HEK293 (cell line): ENCODE data around the gene VDR.

Source experiments
- CTCF ChIA-PET: fragments of 350-600 bp; formaldehyde crosslinking; extraction: SDS; loops from one replicate; lab custom pipeline; 2021; ENCODE audit warnings: antibody characterized with exemption; lab: Yijun Ruan, JAX
- POLR2A ChIA-PET: fragments of 300-600 bp; formaldehyde crosslinking; extraction: SDS; loops from one replicate; lab custom pipeline; 2020; ENCODE audit warnings: antibody characterized with exemption, inconsistent platforms; lab: Yijun Ruan, JAX
- H3K27ac ChIP-seq: fragments of 200-500 bp; sonication (Bioruptor generic); 2 replicates; pipeline ENCODE4 v1.5.1; 2014; ENCODE audit warnings: low read depth, low read length, control low read depth, inconsistent platforms; ENCODE audit errors: extremely low read depth
- H3K36me3 ChIP-seq, 2 experiments: fragments of 200-500 bp in 1 of 2; sonication (Bioruptor generic) in 1 of 2; 1 replicate in 1 of 2; 2 replicates in 1 of 2; pipeline ENCODE4 v1.5.1; 2014 to 2017; ENCODE audit warnings: inconsistent platforms in 2 of 2, low read length in 2 of 2; ENCODE audit not compliant: control insufficient read depth in 2 of 2, insufficient read depth in 1 of 2
- H3K4me1 ChIP-seq: fragments of 200-500 bp; sonication (Bioruptor generic); 2 replicates; pipeline ENCODE4 v1.5.1; 2014; ENCODE audit warnings: mild to moderate bottlenecking, low read length, inconsistent platforms; ENCODE audit not compliant: control insufficient read depth, insufficient read depth
- H3K4me3 ChIP-seq: 2 replicates; pipeline ENCODE4 v1.5.1; 2011; ENCODE audit warnings: low read depth, mild to moderate bottlenecking, control low read depth, low read length, moderate library complexity
- H3K9me3 ChIP-seq: fragments of 200-500 bp; sonication (Bioruptor generic); 2 replicates; pipeline ENCODE4 v1.5.1; 2014; ENCODE audit warnings: low read depth, low read length, inconsistent platforms; ENCODE audit not compliant: control insufficient read depth, insufficient read depth
- GLI4 ChIP-seq: fragments of 450-650 bp; formaldehyde crosslinking; IDR thresholded peaks from 2 replicates; pipeline ENCODE4 v1.5.1; 2016; ENCODE audit warnings: missing biosample characterization, missing genetic modification characterization
- GLIS2 ChIP-seq: fragments of 450-650 bp; formaldehyde crosslinking; IDR thresholded peaks from 2 replicates; pipeline ENCODE4 v1.5.1; 2016; ENCODE audit warnings: missing biosample characterization, missing genetic modification characterization
- KLF1 ChIP-seq: fragments of 450-650 bp; formaldehyde crosslinking; IDR thresholded peaks from 2 replicates; pipeline ENCODE4 v1.5.1; 2016; ENCODE audit warnings: missing biosample characterization, missing genetic modification characterization
- KLF7 ChIP-seq: fragments of 450-650 bp; formaldehyde crosslinking; IDR thresholded peaks from 2 replicates; pipeline ENCODE4 v1.5.1; 2016; ENCODE audit warnings: missing biosample characterization, missing genetic modification characterization, borderline replicate concordance
- SCRT1 ChIP-seq: fragments of 450-650 bp; formaldehyde crosslinking; IDR thresholded peaks from 2 replicates; pipeline ENCODE4 v1.5.1; 2016; ENCODE audit warnings: missing biosample characterization, missing genetic modification characterization, borderline replicate concordance
- ZBTB20 ChIP-seq: fragments of 450-650 bp; formaldehyde crosslinking; IDR thresholded peaks from 2 replicates; pipeline ENCODE4 v1.5.1; 2016; ENCODE audit warnings: missing biosample characterization, missing genetic modification characterization
- ZFHX2 ChIP-seq: fragments of 450-650 bp; formaldehyde crosslinking; conservative IDR thresholded peaks from 2 replicates; pipeline ENCODE4 v1.5.1; 2016; ENCODE audit warnings: missing biosample characterization, missing genetic modification characterization
- ZFP41 ChIP-seq: fragments of 450-650 bp; formaldehyde crosslinking; IDR thresholded peaks from 2 replicates; pipeline ENCODE4 v1.5.1; 2016; ENCODE audit warnings: missing biosample characterization, missing genetic modification characterization, borderline replicate concordance
- ZIC2 ChIP-seq: fragments of 450-650 bp; formaldehyde crosslinking; IDR thresholded peaks from 2 replicates; pipeline ENCODE4 v1.5.1; 2016; ENCODE audit warnings: missing biosample characterization, missing genetic modification characterization
- ZNF175 ChIP-seq: fragments of 450-650 bp; formaldehyde crosslinking; IDR thresholded peaks from 2 replicates; pipeline ENCODE4 v1.5.1; 2016; ENCODE audit warnings: missing biosample characterization, missing genetic modification characterization
- ZNF2 ChIP-seq: fragments of 450-650 bp; formaldehyde crosslinking; IDR thresholded peaks from 2 replicates; pipeline ENCODE4 v1.5.1; 2016; ENCODE audit warnings: missing biosample characterization, missing genetic modification characterization
- ZNF48 ChIP-seq: fragments of 450-650 bp; formaldehyde crosslinking; IDR thresholded peaks from 2 replicates; pipeline ENCODE4 v1.5.1; 2016; ENCODE audit warnings: missing biosample characterization, missing genetic modification characterization
- ZNF558 ChIP-seq: fragments of 450-650 bp; formaldehyde crosslinking; IDR thresholded peaks from 2 replicates; pipeline ENCODE4 v1.5.1; 2016; ENCODE audit warnings: missing biosample characterization, missing genetic modification characterization
- ZNF600 ChIP-seq: fragments of 450-650 bp; formaldehyde crosslinking; IDR thresholded peaks from 2 replicates; pipeline ENCODE4 v1.5.1; 2016; ENCODE audit warnings: missing biosample characterization, missing genetic modification characterization
- ZNF623 ChIP-seq: fragments of 450-650 bp; formaldehyde crosslinking; IDR thresholded peaks from 2 replicates; pipeline ENCODE4 v1.5.1; 2016; ENCODE audit warnings: missing biosample characterization, missing genetic modification characterization
- TF ChIP-seq, protein P1 (sequence below): sonication (generic); formaldehyde crosslinking; IDR thresholded peaks from 2 replicates; pipeline ENCODE4 v1.8.1; 2022; ENCODE audit warnings: mild to moderate bottlenecking, moderate library complexity, missing genetic modification reagents
- TF ChIP-seq, protein P2 (sequence below): fragments of 450-650 bp; formaldehyde crosslinking; IDR thresholded peaks from 2 replicates; pipeline ENCODE4 v1.5.1; 2016; ENCODE audit warnings: missing biosample characterization, missing genetic modification characterization
- TF ChIP-seq, protein P3 (sequence below): fragments of 450-650 bp; formaldehyde crosslinking; IDR thresholded peaks from 2 replicates; pipeline ENCODE4 v1.5.1; 2016; ENCODE audit warnings: missing biosample characterization, missing genetic modification characterization
- TF ChIP-seq, protein P4 (sequence below): fragments of 450-650 bp; formaldehyde crosslinking; IDR thresholded peaks from 2 replicates; pipeline ENCODE4 v1.5.1; 2016; ENCODE audit warnings: missing biosample characterization, missing genetic modification characterization
- TF ChIP-seq, protein P5 (sequence below): fragments of 450-650 bp; IDR thresholded peaks from 2 replicates; pipeline ENCODE4 v1.5.1; 2018; ENCODE audit warnings: missing biosample characterization, mild to moderate bottlenecking, missing genetic modification characterization
- TF ChIP-seq, protein P6 (sequence below): fragments of 450-650 bp; formaldehyde crosslinking; IDR thresholded peaks from 2 replicates; pipeline ENCODE4 v1.5.1; 2016; ENCODE audit warnings: missing biosample characterization, missing genetic modification characterization

Gene VDR

DNA sequence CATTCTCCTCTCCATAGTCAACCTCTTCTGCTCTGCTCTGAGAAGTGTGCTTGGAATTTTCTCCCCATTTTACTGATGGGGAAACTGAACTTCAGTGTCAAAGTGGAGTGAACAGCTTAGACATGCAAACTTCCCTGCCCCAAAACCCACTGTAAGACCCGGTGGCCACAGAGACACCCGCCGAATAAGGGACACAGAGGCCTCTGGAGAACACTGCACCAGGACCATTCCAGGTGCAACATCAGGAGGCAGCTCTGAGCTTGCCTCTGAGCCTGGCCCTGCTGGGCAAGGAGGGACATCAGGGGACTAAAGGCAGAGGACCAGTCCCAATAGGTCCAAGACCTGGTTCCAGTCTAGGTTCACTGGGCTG, 86.8 kb downstream of the VDR start:
- peaks cover 10% of the 10 kb centered on the region for H3K4me1 ChIP-seq
- TF ChIP-seq GLI4 (tag by site-specific recombination) (no peak), ZBTB20 (tag by site-specific recombination) (no peak), ZFHX2 (tag by site-specific recombination) (no peak), ZNF2 (tag by site-specific recombination) (no peak), SCRT1 (tag by site-specific recombination) (no peak), KLF7 (tag by site-specific recombination) (no peak), ZNF175 (tag by site-specific recombination) (no peak), ZNF48 (no peak), GLIS2 (tag by site-specific recombination) (no peak), KLF1 (tag by site-specific recombination) (no peak)
- TF ChIP-seq, protein P1, sequence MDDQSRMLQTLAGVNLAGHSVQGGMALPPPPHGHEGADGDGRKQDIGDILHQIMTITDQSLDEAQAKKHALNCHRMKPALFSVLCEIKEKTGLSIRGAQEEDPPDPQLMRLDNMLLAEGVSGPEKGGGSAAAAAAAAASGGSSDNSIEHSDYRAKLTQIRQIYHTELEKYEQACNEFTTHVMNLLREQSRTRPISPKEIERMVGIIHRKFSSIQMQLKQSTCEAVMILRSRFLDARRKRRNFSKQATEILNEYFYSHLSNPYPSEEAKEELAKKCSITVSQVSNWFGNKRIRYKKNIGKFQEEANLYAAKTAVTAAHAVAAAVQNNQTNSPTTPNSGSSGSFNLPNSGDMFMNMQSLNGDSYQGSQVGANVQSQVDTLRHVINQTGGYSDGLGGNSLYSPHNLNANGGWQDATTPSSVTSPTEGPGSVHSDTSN (CRISPR knock-in tag): no peak
- TF ChIP-seq, protein P2, sequence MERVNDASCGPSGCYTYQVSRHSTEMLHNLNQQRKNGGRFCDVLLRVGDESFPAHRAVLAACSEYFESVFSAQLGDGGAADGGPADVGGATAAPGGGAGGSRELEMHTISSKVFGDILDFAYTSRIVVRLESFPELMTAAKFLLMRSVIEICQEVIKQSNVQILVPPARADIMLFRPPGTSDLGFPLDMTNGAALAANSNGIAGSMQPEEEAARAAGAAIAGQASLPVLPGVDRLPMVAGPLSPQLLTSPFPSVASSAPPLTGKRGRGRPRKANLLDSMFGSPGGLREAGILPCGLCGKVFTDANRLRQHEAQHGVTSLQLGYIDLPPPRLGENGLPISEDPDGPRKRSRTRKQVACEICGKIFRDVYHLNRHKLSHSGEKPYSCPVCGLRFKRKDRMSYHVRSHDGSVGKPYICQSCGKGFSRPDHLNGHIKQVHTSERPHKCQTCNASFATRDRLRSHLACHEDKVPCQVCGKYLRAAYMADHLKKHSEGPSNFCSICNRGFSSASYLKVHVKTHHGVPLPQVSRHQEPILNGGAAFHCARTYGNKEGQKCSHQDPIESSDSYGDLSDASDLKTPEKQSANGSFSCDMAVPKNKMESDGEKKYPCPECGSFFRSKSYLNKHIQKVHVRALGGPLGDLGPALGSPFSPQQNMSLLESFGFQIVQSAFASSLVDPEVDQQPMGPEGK (tag by site-specific recombination): no peak
- TF ChIP-seq, protein P3, sequence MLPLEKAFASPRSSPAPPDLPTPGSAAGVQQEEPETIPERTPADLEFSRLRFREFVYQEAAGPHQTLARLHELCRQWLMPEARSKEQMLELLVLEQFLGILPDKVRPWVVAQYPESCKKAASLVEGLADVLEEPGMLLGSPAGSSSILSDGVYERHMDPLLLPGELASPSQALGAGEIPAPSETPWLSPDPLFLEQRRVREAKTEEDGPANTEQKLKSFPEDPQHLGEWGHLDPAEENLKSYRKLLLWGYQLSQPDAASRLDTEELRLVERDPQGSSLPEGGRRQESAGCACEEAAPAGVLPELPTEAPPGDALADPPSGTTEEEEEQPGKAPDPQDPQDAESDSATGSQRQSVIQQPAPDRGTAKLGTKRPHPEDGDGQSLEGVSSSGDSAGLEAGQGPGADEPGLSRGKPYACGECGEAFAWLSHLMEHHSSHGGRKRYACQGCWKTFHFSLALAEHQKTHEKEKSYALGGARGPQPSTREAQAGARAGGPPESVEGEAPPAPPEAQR (tag by site-specific recombination): no peak
- TF ChIP-seq, protein P4, sequence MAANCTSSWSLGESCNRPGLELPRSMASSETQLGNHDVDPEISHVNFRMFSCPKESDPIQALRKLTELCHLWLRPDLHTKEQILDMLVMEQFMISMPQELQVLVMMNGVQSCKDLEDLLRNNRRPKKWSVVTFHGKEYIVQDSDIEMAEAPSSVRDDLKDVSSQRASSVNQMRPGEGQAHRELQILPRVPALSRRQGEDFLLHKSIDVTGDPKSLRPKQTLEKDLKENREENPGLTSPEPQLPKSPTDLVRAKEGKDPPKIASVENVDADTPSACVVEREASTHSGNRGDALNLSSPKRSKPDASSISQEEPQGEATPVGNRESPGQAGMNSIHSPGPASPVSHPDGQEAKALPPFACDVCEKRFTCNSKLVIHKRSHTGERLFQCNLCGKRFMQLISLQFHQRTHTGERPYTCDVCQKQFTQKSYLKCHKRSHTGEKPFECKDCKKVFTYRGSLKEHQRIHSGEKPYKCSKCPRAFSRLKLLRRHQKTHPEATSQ (tag by site-specific recombination): no peak
- TF ChIP-seq, protein P5, sequence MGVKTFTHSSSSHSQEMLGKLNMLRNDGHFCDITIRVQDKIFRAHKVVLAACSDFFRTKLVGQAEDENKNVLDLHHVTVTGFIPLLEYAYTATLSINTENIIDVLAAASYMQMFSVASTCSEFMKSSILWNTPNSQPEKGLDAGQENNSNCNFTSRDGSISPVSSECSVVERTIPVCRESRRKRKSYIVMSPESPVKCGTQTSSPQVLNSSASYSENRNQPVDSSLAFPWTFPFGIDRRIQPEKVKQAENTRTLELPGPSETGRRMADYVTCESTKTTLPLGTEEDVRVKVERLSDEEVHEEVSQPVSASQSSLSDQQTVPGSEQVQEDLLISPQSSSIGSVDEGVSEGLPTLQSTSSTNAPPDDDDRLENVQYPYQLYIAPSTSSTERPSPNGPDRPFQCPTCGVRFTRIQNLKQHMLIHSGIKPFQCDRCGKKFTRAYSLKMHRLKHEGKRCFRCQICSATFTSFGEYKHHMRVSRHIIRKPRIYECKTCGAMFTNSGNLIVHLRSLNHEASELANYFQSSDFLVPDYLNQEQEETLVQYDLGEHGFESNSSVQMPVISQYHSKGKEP (tag by site-specific recombination): no peak
- TF ChIP-seq, all 188 proteins: peak for 0
- Histone ChIP-seq H3K36me3 (peaks cover 0 to 7% of the 10 kb centered on the region in 2 experiments; a peak in 1 of 3 replicates), H3K27ac (no peak overlapping the region), H3K4me3 (no peak overlapping the region), H3K9me3 (no peaks in the 10 kb centered on the region)
- POLR2A ChIA-PET: interaction anchor here (1.2 to 2.6 kb wide), 4 partner anchors 10 to 112 kb away, joined by 3 to 15 read pairs (median 6); partner anchors contain the start of gene RPAP3
- CTCF ChIA-PET: interaction anchor here (0.7 to 7.3 kb wide), 11 partner anchors 8 to 102 kb away, joined by 3 to 91 read pairs (median 4); no protein-coding TSS in a partner anchor

- Histone ChIP-seq H3K27ac (peak overlapping the region; percentile 1; the same call in 1 of the 2 replicates), H3K36me3 (peaks cover 0 to 7% of the 10 kb centered on the region in 2 experiments; a peak in 1 of 3 replicates), H3K4me1 (peaks cover 12% of the 10 kb centered on the region), H3K9me3 (no peaks in the 10 kb centered on the region), H3K4me3 (no peak overlapping the region)
- TF ChIP-seq ZBTB20 (tag by site-specific recombination) (peak; percentile 90), GLIS2 (tag by site-specific recombination) (peak; percentile 46; the same call in 1 of the 2 replicates), ZNF558 (no peak), ZNF600 (peak; percentile 61; the same call in 1 of the 2 replicates), ZNF623 (no peak), ZFP41 (tag by site-specific recombination) (no peak), ZIC2 (tag by site-specific recombination) (peak; percentile 27; the same call in 1 of the 2 replicates)
- TF ChIP-seq, protein P6, sequence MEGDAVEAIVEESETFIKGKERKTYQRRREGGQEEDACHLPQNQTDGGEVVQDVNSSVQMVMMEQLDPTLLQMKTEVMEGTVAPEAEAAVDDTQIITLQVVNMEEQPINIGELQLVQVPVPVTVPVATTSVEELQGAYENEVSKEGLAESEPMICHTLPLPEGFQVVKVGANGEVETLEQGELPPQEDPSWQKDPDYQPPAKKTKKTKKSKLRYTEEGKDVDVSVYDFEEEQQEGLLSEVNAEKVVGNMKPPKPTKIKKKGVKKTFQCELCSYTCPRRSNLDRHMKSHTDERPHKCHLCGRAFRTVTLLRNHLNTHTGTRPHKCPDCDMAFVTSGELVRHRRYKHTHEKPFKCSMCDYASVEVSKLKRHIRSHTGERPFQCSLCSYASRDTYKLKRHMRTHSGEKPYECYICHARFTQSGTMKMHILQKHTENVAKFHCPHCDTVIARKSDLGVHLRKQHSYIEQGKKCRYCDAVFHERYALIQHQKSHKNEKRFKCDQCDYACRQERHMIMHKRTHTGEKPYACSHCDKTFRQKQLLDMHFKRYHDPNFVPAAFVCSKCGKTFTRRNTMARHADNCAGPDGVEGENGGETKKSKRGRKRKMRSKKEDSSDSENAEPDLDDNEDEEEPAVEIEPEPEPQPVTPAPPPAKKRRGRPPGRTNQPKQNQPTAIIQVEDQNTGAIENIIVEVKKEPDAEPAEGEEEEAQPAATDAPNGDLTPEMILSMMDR (tag by site-specific recombination): peak; percentile 71
- ChIA-PET CTCF (interaction anchor here (0.7 to 7.3 kb wide), 10 partner anchors 9 to 102 kb away, joined by 3 to 91 read pairs (median 4); no protein-coding TSS in a partner anchor), POLR2A (interaction anchor here (1.2 to 2.6 kb wide), 4 partner anchors 9 to 112 kb away, joined by 3 to 15 read pairs (median 6); partner anchors contain the start of gene RPAP3)
Measured at GRCh38 chr12:47817272-47818006, 87.4 kb downstream of the VDR start.
